Renal pelvis (tissue), 4 donors: Measurements from ENCODE around the gene PIGX. TPM values are rescaled to one million over a fixed set of nuclear protein-coding genes. Genes with fewer than 3 reads are reported as not detected.
"Not testable (repeated sequence)": the region's sequence is repeated elsewhere in the genome, so short reads cannot be mapped to it uniquely, and the experiment has no call there.

Experiments used
- DNase-seq: peaks from one replicate; pipeline ENCODE4 v3.0.0-alpha.2; 2013
- polyA plus RNA-seq, 3 donors: library from polyadenylated mRNA; unstranded; fragments of 120-200 nt; gene quantifications; one replicate each; pipeline ENCODE4 v1.2.1, GENCODE V29; 2013; ENCODE audit not compliant: insufficient read length in 3 of 3

The PIGX gene
- polyA plus RNA-seq, 3 donors = 26.0 to 32.7 (median 31.0) TPM

- DNase-seq = not testable (repeated sequence)
Observed at GRCh38 chr3:196743569-196743968, 31.4 kb downstream of the PIGX start.

GRCh38 chr3:196749125-196749524 is 36.9 kb downstream of the PIGX start:
- DNase-seq = no peak

- no peak for DNase-seq
Observed at GRCh38 chr3:196753201-196753600, 41.0 kb downstream of the PIGX start.

- no peak for DNase-seq
Observed at GRCh38 chr3:196754091-196754981, 42.2 kb downstream of the PIGX start.

- DNase-seq = no peak
Observed at GRCh38 chr3:196756732-196757131, 44.6 kb downstream of the PIGX start.

GRCh38 chr3:196757876-196758739 is 45.9 kb downstream of the PIGX start:
- DNase-seq = no peak

GRCh38 chr3:196763179-196763578 is 51.0 kb downstream of the PIGX start:
- no peak for DNase-seq

GRCh38 chr3:196765454-196765853 is 53.3 kb downstream of the PIGX start:
- no peak for DNase-seq

GRCh38 chr3:196771067-196771466 is 58.9 kb downstream of the PIGX start:
- no peak for DNase-seq

- DNase-seq = no peak
Observed at GRCh38 chr3:196772102-196772501, 59.9 kb downstream of the PIGX start.

- no peak for DNase-seq
Observed at GRCh38 chr3:196772897-196773296, 60.7 kb downstream of the PIGX start.

GRCh38 chr3:196774191-196774820 is 62.1 kb downstream of the PIGX start:
- no peak for DNase-seq

- no peak for DNase-seq
Observed at GRCh38 chr3:196774848-196775422, 62.8 kb downstream of the PIGX start.

- no peak for DNase-seq
Observed at GRCh38 chr3:196775938-196776337, 63.8 kb downstream of the PIGX start.

GRCh38 chr3:196777836-196778235 is 65.7 kb downstream of the PIGX start:
- peak; percentile 66 for DNase-seq

- no peak for DNase-seq
Observed at GRCh38 chr3:196778755-196779154, 66.6 kb downstream of the PIGX start.

GRCh38 chr3:196782511-196782910 is 70.3 kb downstream of the PIGX start:
- DNase-seq = no peak

Other genes with a start within 250 kb of the PIGX start
- gene RNF168, start 208.6 kb upstream of the PIGX start, polyA plus RNA-seq = 10 to 100 TPM; 14.9 to 18.0 (median 16.4) TPM
- gene SMCO1, start 197.0 kb upstream of the PIGX start, polyA plus RNA-seq = not detected
- 10 to 100 TPM; 15.9 to 17.4 (median 16.5) TPM for gene WDR53, start 143.8 kb upstream of the PIGX start, polyA plus RNA-seq
- gene FBXO45, start 143.7 kb upstream of the PIGX start, polyA plus RNA-seq = 10 to 100 TPM; 12.5 to 14.0 (median 12.8) TPM
- gene NRROS, start 72.7 kb upstream of the PIGX start, polyA plus RNA-seq = 1 to 10 TPM; 2.6 to 4.2 (median 3.9) TPM
- 1 to 10 TPM; 4.3 to 5.8 (median 5.6) TPM for gene CEP19, start 127 bp upstream of the PIGX start, polyA plus RNA-seq
- 10 to 100 TPM; 63.0 to 79.8 (median 71.7) TPM for gene PAK2, start 27.5 kb downstream of the PIGX start, polyA plus RNA-seq
- 10 to 100 TPM; 18.6 to 34.7 (median 32.6) TPM for gene SENP5, start 155.5 kb downstream of the PIGX start, polyA plus RNA-seq
- 100 to 1,000 TPM in 1 of 3 donors, 10 to 100 TPM in 2; 86.8 to 103 (median 88.6) TPM for gene NCBP2, start 230.2 kb downstream of the PIGX start, polyA plus RNA-seq